OCI-LY1 (cell line): Measurements from ENCODE around the gene CMPK1.

Source experiments
- H2AFZ ChIP-seq: fragments of 200-600 bp; sonication (generic), shearing (Covaris generic); 2 replicates; pipeline ENCODE4 v1.6.0; 2014; ENCODE audit warnings: antibody characterized with exemption, mild to moderate bottlenecking, low read length
- H3F3A ChIP-seq: fragments of 200-600 bp; sonication (generic), shearing (Covaris generic); 2 replicates; pipeline ENCODE4 v1.6.0; 2014; ENCODE audit warnings: mild to moderate bottlenecking, antibody characterized with exemption, low read length, moderate library complexity; ENCODE audit not compliant: insufficient read depth
- H3K27ac ChIP-seq: fragments of 200-600 bp; sonication (generic); 2 replicates; pipeline ENCODE4 v1.5.1; 2014; ENCODE audit warnings: low read length, mixed run types, mild to moderate bottlenecking, low read depth; ENCODE audit not compliant: poor library complexity, severe bottlenecking
- H3K27me3 ChIP-seq: fragments of 200-600 bp; sonication (generic); 2 replicates; pipeline ENCODE4 v1.6.0; 2014; ENCODE audit warnings: antibody characterized with exemption, mild to moderate bottlenecking, low read length, moderate library complexity; ENCODE audit not compliant: insufficient read depth
- H3K36me3 ChIP-seq: fragments of 200-600 bp; sonication (generic); 2 replicates; pipeline ENCODE4 v1.6.1; 2014; ENCODE audit warnings: mild to moderate bottlenecking, antibody characterized with exemption, low read length, moderate library complexity, mixed read lengths; ENCODE audit not compliant: insufficient read depth
- H3K4me1 ChIP-seq: fragments of 200-600 bp; sonication (generic); 2 replicates; pipeline ENCODE4 v1.5.1; 2014; ENCODE audit warnings: mild to moderate bottlenecking, low read length, moderate library complexity; ENCODE audit not compliant: insufficient read depth, severe bottlenecking
- H3K4me2 ChIP-seq: fragments of 200-600 bp; sonication (generic), shearing (Covaris generic); 2 replicates; pipeline ENCODE4 v1.6.1; 2014; ENCODE audit warnings: low read length
- H3K4me3 ChIP-seq: fragments of 200-600 bp; sonication (generic); 2 replicates; pipeline ENCODE4 v1.5.1; 2014; ENCODE audit warnings: low read length, low read depth, mild to moderate bottlenecking, mixed read lengths; ENCODE audit not compliant: poor library complexity, severe bottlenecking
- H3K79me2 ChIP-seq: fragments of 200-600 bp; shearing (Covaris generic); 2 replicates; pipeline ENCODE4 v1.6.1; 2016; ENCODE audit warnings: mixed run types, low read length, mixed read lengths; ENCODE audit not compliant: insufficient read depth
- H3K9ac ChIP-seq: fragments of 200-600 bp; sonication (generic), shearing (Covaris generic); 2 replicates; pipeline ENCODE4 v1.6.1; 2014; ENCODE audit warnings: mild to moderate bottlenecking, low read length, mixed read lengths
- H3K9me2 ChIP-seq: fragments of 200-600 bp; sonication (generic), shearing (Covaris generic); 2 replicates; pipeline ENCODE4 v1.6.1; 2014; ENCODE audit warnings: low read depth, mild to moderate bottlenecking, low read length, mixed read lengths
- H3K9me3 ChIP-seq: fragments of 200-600 bp; shearing (Covaris generic); 2 replicates; pipeline ENCODE4 v1.6.1; 2014; ENCODE audit warnings: low read length, mixed read lengths
- H4K20me1 ChIP-seq: fragments of 200-600 bp; sonication (generic), shearing (Covaris generic); 2 replicates; pipeline ENCODE4 v1.6.0; 2016; ENCODE audit warnings: mild to moderate bottlenecking, low read length; ENCODE audit not compliant: insufficient read depth
- EZH2 ChIP-seq: fragments of 200-600 bp; sonication (generic), shearing (Covaris generic); IDR thresholded peaks from 2 replicates; pipeline ENCODE4 v1.8.0; 2017; ENCODE audit warnings: borderline replicate concordance, mixed run types, mild to moderate bottlenecking, antibody characterized with exemption, low read length, moderate library complexity, mixed read lengths
- TF ChIP-seq, protein P1 (sequence below): fragments of 200-600 bp; sonication (generic), shearing (Covaris generic); IDR thresholded peaks from 2 replicates; pipeline ENCODE4 v1.5.1; 2017; ENCODE audit warnings: mild to moderate bottlenecking, antibody characterized with exemption, low read length, moderate library complexity, mixed read lengths

The CMPK1 gene

DNA sequence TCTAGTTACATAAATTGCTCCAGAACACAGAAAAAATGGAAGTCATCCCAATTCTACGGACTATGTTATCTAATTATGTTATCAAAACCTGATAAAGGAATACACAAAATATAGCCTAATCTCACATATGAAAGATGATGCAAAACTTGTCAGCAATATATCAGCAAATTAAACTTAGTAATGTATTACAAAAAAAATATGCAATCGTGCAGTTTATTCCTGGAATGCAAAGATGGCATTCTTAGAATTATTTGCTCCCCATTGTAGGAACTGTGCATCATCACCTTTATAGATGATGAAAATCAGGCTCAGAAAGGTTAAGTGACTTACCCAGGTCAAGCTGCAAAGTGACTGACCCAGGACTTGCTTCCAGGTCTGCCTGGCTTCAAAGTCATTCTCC lies 90.3 kb downstream of the CMPK1 start:
- no peaks in the 10 kb centered on the region for H3K36me3 ChIP-seq
- H3F3A ChIP-seq: no peaks in the 10 kb centered on the region
- H3K27me3 ChIP-seq: no peaks in the 10 kb centered on the region
- no peak overlapping the region for H2AFZ ChIP-seq
- H3K9me3 ChIP-seq: no peaks in the 10 kb centered on the region
- TF ChIP-seq EZH2: no peak
- TF ChIP-seq, protein P1, sequence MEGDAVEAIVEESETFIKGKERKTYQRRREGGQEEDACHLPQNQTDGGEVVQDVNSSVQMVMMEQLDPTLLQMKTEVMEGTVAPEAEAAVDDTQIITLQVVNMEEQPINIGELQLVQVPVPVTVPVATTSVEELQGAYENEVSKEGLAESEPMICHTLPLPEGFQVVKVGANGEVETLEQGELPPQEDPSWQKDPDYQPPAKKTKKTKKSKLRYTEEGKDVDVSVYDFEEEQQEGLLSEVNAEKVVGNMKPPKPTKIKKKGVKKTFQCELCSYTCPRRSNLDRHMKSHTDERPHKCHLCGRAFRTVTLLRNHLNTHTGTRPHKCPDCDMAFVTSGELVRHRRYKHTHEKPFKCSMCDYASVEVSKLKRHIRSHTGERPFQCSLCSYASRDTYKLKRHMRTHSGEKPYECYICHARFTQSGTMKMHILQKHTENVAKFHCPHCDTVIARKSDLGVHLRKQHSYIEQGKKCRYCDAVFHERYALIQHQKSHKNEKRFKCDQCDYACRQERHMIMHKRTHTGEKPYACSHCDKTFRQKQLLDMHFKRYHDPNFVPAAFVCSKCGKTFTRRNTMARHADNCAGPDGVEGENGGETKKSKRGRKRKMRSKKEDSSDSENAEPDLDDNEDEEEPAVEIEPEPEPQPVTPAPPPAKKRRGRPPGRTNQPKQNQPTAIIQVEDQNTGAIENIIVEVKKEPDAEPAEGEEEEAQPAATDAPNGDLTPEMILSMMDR: no peak
- H3K9me2 ChIP-seq: no peaks in the 10 kb centered on the region
- no peaks in the 10 kb centered on the region for H3K4me1 ChIP-seq
- H3K4me2 ChIP-seq: no peak overlapping the region
- no peaks in the 10 kb centered on the region for H4K20me1 ChIP-seq
- no peak overlapping the region for H3K27ac ChIP-seq
- H3K4me3 ChIP-seq: no peak overlapping the region
- H3K9ac ChIP-seq: no peak overlapping the region
- no peaks in the 10 kb centered on the region for H3K79me2 ChIP-seq

DNA sequence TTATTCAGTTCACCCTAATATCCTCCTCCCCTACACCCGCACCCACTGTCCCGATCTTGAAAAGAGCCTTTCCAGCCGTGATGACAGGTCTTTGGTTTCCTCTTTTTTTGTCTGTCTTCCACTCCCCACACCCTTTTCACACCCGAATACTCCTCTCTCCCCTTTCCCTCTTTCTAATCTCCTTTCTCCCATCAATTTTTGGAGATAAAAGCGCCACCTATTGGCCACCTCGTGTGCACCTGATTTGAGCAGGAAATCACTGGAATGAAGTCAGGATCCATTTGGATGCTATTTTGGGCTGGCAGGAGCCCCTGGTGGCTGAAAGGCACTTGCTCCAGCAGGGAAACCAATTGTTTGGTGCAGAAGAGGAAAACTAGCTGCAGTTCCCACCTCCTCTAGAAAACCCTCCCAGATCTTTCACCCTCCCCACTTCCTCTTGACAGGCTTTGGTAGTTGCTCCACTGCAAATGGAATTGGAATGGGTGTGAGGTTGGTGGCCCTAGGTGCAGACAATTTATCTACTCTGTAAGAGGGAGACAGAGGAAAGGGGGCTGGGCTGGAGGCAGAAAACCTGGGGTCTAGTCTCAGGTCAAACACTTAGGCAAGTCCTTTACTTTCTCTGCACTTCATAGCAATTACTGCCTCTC lies 90.9 kb downstream of the CMPK1 start:
- no peak overlapping the region for H2AFZ ChIP-seq
- no peak for TF ChIP-seq EZH2
- TF ChIP-seq, protein P1: peak; percentile 72
- no peaks in the 10 kb centered on the region for H3K36me3 ChIP-seq
- H3K27me3 ChIP-seq: no peaks in the 10 kb centered on the region
- H3K9me3 ChIP-seq: no peaks in the 10 kb centered on the region
- no peak overlapping the region for H3K27ac ChIP-seq
- no peaks in the 10 kb centered on the region for H3F3A ChIP-seq
- no peaks in the 10 kb centered on the region for H3K79me2 ChIP-seq
- no peaks in the 10 kb centered on the region for H4K20me1 ChIP-seq
- H3K4me2 ChIP-seq: no peak overlapping the region
- H3K4me3 ChIP-seq: no peak overlapping the region
- no peaks in the 10 kb centered on the region for H3K4me1 ChIP-seq
- H3K9me2 ChIP-seq: no peaks in the 10 kb centered on the region
- H3K9ac ChIP-seq: no peak overlapping the region
